ENCODE data around the gene BAK1. TPM values are rescaled to one million over a fixed set of nuclear protein-coding genes. Genes with fewer than 3 reads are reported as not detected.

Gene BAK1
- total and polyA plus RNA-seq, 7 experiments from 2014 or later, result 9.6 to 78.8 (median 21.7) TPM

DNA sequence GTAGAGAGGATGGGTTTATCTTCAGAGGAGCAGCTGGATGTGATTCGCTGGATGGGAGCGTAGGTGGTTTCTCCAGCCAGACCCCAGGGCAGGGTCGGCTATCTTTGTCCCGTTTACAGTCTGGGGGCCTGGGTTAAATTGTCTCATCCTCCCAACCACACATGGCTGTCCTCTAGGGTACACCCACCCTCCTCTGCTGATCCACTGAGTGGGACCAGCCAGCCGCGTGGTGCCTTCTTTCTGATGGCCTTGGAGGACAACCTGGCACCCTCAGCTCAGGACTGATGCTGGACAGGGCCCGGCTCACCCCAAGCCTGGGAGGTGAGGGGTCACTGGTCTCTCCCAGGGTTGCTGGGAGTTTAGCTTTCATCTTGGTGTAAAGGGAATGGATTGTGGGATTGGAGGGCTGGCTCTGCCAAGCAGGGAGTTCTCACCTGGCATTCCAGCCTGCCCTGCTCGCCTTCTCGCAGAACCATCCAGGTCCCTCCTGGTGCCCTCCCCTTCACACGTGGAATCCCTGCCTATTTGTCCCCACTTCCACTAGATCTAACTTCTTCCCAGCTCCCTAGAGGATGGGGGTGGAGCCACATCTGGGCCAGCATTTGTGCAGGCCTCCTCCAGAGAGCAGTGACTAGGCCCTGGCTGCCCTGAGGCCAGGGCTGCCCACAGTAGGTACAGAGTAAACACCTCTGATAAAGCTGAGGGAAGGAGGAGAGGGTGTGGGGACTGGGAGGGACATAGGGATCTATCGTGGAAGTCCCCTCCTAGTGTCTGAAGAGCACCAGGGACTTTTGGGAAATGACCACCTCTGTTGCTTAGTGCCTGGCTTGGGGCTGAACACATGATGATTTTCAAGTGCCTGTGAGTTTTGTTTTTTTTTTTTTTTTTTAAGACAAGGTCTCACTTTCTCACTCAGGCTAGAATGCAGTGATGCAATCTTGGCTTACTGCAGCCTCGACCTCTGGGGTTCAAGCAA, 42.7 kb upstream of the BAK1 start:
- H3K9me3 Mint-ChIP-seq, result no peaks in the 10 kb centered on the region
- Histone ChIP-seq H3K27me3 (ENCODE audit: control insufficient read depth in 2 of 2, insufficient read depth in 2 of 2, low read length in 2 of 2) (no peaks in the 10 kb centered on the region), H3K4me1 (ENCODE audit: control insufficient read depth in 2 of 2, insufficient read depth in 2 of 2, low read length in 2 of 2) (peaks cover 9 to 29% of the 10 kb centered on the region in 2 donors), H3K36me3 (ENCODE audit: control insufficient read depth in 2 of 3, insufficient read depth in 3 of 3, low read length in 3 of 3) (peaks cover 0 to 22% (median 0%) of the 10 kb centered on the region in 3 experiments), H3K4me3 (ENCODE audit: low read length) (peak overlapping the region; percentile 66), H3K9me3 (ENCODE audit: control insufficient read depth in 2 of 3, low read length in 3 of 3) (no peaks in the 10 kb centered on the region), H3K27ac (ENCODE audit: low read depth, low read length) (peak overlapping the region; percentile 97)
- ChIA-PET CTCF (interaction anchor here (1.7 to 2.4 kb wide), 2 partner anchors 10 to 35 kb away, joined by 4 to 7 read pairs; no protein-coding TSS in a partner anchor), POLR2A (interaction anchor here (0.9 to 3.0 kb wide), 6 partner anchors 12 to 74 kb away, joined by 3 to 19 read pairs (median 5); no protein-coding TSS in a partner anchor)
- peak overlapping the region; percentile 88 to 97 (median 90) for H3K4me3 Mint-ChIP-seq
- peak overlapping the region; percentile 81 to 94 (median 87) for H3K27ac Mint-ChIP-seq
- H3K4me1 Mint-ChIP-seq, result peaks cover 29 to 73% (median 62%) of the 10 kb centered on the region in 7 donors
- peaks cover 0 to 2% (median 0%) of the 10 kb centered on the region in 5 donors for H3K27me3 Mint-ChIP-seq
- ATAC-seq (no peak), DNase-seq (no peak)
- H3K36me3 Mint-ChIP-seq, result peaks cover 0 to 7% (median 0%) of the 10 kb centered on the region in 5 donors
- intact Hi-C loops (cut with micrococcal nuclease), result loop anchor here (5.0 to 10.0 kb wide), 4 partner anchors 162 to 612 kb away; partner anchors contain the start of genes HMGA1 (in 1 of the 2), LEMD2 (in 1 of the 2) and PHF1 (in 1 of the 2)

DNA sequence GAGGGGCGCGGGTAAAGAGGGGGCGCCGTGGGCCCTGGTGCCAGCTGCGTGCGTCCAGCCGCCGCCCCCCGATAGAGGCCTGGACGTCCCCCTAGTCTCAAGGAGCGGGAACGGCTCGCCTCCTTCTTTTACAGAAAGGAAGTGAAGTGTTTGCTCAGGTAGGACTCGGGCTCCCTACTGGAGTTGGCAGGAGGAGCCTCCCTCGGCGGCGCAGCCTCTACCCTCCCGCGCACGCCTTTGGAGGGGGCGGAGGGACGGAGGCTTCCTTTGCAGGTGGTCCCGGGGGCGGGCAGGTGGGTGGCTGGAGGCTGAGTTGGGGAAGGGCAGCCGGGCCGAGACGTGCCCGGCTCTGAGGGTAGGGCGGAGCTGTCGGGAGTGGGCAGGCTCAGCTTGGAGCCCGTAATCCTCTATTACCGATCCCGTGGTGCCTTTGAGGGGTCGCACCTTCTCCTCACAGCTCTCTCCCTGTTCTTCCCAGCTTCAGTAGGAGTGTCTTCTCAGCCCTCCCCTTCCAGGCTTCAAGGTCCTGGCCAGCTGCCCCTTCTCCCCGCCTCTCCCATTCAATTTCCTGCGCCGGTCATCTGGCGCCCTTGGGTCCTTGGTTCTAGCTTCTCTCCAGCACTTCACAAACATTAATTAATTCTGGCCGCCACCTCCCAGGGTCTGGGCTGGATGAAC, 41.8 kb upstream of the BAK1 start:
- peaks cover 29 to 73% (median 60%) of the 10 kb centered on the region in 7 donors for H3K4me1 Mint-ChIP-seq
- H3K4me1 ChIP-seq (ENCODE audit: control insufficient read depth in 2 of 2, insufficient read depth in 2 of 2, low read length in 2 of 2), result peaks cover 9 to 34% of the 10 kb centered on the region in 2 donors
- CTCF ChIA-PET, result interaction anchor here (0.8 to 2.4 kb wide), 4 partner anchors 8 to 34 kb away, joined by 4 to 7 read pairs (median 6); no protein-coding TSS in a partner anchor

DNA sequence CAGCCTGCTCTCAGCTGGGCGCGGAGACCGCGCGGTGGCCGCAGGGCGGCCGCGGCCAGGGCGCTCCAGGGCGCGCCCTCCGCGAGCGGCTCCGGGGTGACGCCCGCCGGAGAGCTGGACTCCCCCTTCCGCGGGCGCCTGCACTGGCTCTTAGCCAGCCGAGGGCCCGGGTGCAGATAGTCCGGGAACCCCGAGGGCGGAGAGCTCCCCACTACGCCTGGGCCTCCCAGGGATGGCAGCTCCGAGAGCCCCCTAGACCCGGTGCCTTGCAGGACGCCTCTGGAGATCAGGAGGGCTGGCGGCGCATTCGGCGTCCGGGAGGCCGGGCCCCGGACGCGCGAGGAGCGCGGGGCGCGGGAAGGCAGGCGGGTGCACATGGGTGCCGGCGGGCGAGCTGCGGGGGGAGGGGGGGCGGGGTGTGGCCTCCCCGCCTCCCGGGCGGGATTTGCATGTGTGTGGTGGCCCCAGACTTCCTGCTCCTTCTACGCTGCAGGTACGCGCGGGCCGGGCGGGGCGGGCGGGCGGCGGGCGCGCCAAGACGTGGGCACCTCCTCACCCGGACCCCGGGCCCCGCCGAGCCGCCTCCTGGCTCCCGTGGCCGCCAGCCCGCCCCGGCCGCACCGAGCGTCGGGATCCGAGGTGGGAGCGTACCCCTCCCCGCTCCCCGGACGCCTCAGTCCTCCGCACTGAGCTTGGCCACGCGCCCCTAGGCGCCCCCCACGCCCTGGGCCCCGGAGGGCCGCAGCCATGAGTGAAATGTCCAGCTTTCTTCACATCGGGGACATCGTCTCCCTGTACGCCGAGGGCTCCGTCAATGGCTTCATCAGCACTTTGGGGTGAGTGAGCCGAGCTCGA, 41.0 kb upstream of the BAK1 start, which contains the start of gene ITPR3:
Gene ITPR3 (plus strand): TSS at position 467 of the 855 bp plus-strand sequence. CDS start 281 bp downstream, at position 748.
- no peaks in the 10 kb centered on the region for H3K27me3 ChIP-seq (ENCODE audit: control insufficient read depth in 2 of 2, insufficient read depth in 2 of 2, low read length in 2 of 2)
- H3K27me3 Mint-ChIP-seq, result peaks cover 0 to 2% (median 0%) of the 10 kb centered on the region in 5 donors
- ATAC-seq, result peak; percentile 94
- H3K36me3 Mint-ChIP-seq, result peaks cover 0 to 5% (median 0%) of the 10 kb centered on the region in 5 donors
- intact Hi-C loops (cut with micrococcal nuclease), result loop anchor here (1.0 to 10.0 kb wide), 15 partner anchors 9 to 614 kb away; partner anchors contain the start of genes KIFC1 (in 2 of the 2), HMGA1 (in 1 of the 2), LEMD2 (in 1 of the 2) and PHF1 (in 1 of the 2)
- POLR2A ChIA-PET, result interaction anchor here (0.5 to 3.0 kb wide), 17 partner anchors 12 to 191 kb away, joined by 3 to 19 read pairs (median 4); partner anchors contain the start of gene UQCC2
- H3K4me1 Mint-ChIP-seq, result peaks cover 29 to 74% (median 66%) of the 10 kb centered on the region in 7 donors
- peaks cover 0 to 17% (median 0%) of the 10 kb centered on the region in 3 experiments for H3K36me3 ChIP-seq (ENCODE audit: control insufficient read depth in 2 of 3, insufficient read depth in 3 of 3, low read length in 3 of 3)
- CTCF ChIA-PET, result interaction anchor here (0.5 to 1.7 kb wide), 4 partner anchors 9 to 286 kb away, joined by 3 to 7 read pairs (median 5); no protein-coding TSS in a partner anchor
- no peaks in the 10 kb centered on the region for H3K9me3 Mint-ChIP-seq
- H3K27ac Mint-ChIP-seq, result peak within 1 kb of the TSS; percentile 82 to 96 (median 94)
- H3K27ac ChIP-seq (ENCODE audit: low read depth, low read length), result peak within 1 kb of the TSS; percentile 97
- peak; percentile 63 to 83 (median 80) for DNase-seq
- H3K4me1 ChIP-seq (ENCODE audit: control insufficient read depth in 2 of 2, insufficient read depth in 2 of 2, low read length in 2 of 2), result peaks cover 9 to 35% of the 10 kb centered on the region in 2 donors
- peak within 1 kb of the TSS; percentile 91 to 97 (median 96) for H3K4me3 Mint-ChIP-seq
- no peaks in the 10 kb centered on the region for H3K9me3 ChIP-seq (ENCODE audit: control insufficient read depth in 2 of 3, low read length in 3 of 3)
- peak within 1 kb of the TSS; percentile 80 for H3K4me3 ChIP-seq (ENCODE audit: low read length)

More for the DNA sequence above, 41.8 kb upstream of the BAK1 start:
- POLR2A ChIA-PET, result interaction anchor here (0.9 to 3.0 kb wide), 12 partner anchors 13 to 89 kb away, joined by 3 to 19 read pairs (median 4); partner anchors contain the start of gene UQCC2
- Histone ChIP-seq H3K9me3 (ENCODE audit: control insufficient read depth in 2 of 3, low read length in 3 of 3) (no peaks in the 10 kb centered on the region), H3K4me3 (ENCODE audit: low read length) (peak overlapping the region; percentile 66), H3K27me3 (ENCODE audit: control insufficient read depth in 2 of 2, insufficient read depth in 2 of 2, low read length in 2 of 2) (no peaks in the 10 kb centered on the region), H3K36me3 (ENCODE audit: control insufficient read depth in 2 of 3, insufficient read depth in 3 of 3, low read length in 3 of 3) (peaks cover 0 to 17% (median 0%) of the 10 kb centered on the region in 3 experiments), H3K27ac (ENCODE audit: low read depth, low read length) (peak overlapping the region; percentile 97)
- ATAC-seq (peak; percentile 36), DNase-seq (peak in 5 of 9 donors; percentile 33 to 64 (median 37))
- Mint-ChIP-seq H3K9me3 (no peaks in the 10 kb centered on the region), H3K36me3 (peaks cover 0 to 5% (median 0%) of the 10 kb centered on the region in 5 donors), H3K27me3 (peaks cover 0 to 2% (median 0%) of the 10 kb centered on the region in 5 donors), H3K27ac (peak overlapping the region; percentile 81 to 94 (median 87)), H3K4me3 (peak overlapping the region; percentile 88 to 97 (median 90))
- intact Hi-C loops (cut with micrococcal nuclease), result loop anchor here (1.0 to 10.0 kb wide), 14 partner anchors 8 to 613 kb away; partner anchors contain the start of genes KIFC1 (in 2 of the 2), HMGA1 (in 1 of the 2), LEMD2 (in 1 of the 2) and PHF1 (in 1 of the 2)

DNA sequence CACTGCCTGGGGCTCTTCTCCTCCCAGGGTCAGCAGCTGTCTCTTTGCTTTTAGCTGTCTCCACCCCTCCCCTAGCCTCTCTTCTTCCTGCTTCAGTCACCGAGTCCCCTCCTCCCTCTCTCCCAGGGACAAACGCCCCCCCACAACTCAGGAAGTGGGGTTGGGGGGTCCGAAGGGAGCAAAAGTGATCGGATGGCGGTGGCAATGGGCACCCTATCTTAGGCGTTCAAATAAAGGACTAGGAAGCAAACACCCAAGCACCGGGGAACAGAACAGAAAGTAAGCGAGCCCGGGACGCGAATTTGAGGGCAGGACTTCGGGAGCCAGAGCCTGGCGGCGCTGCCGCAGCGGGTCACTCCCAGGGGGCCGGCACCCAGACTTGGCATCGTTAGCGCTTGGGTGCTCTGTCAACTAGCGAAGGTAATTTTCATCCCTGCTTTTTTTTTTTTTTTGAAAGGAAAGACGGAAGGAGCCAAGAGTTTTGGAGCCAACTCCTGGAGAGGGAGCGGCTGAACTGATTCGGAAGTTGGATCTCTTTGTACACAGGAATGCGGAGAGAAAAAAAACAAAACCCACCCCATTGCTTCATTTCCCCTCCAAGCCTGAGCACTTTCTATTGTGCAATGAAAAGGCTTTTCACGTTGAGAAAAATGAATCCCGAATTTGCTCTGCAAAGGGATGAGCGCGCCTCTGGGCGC, 40.2 kb upstream of the BAK1 start:
- H3K4me3 ChIP-seq (ENCODE audit: low read length), result peak overlapping the region; percentile 80
- ChIA-PET POLR2A (interaction anchor here (0.5 to 3.0 kb wide), 14 partner anchors 13 to 418 kb away, joined by 3 to 19 read pairs (median 4); no protein-coding TSS in a partner anchor), CTCF (interaction anchor here (0.5 to 1.7 kb wide), 3 partner anchors 12 to 286 kb away, joined by 3 to 7 read pairs (median 7); no protein-coding TSS in a partner anchor)
- ATAC-seq (no peak), DNase-seq (peak in 3 of 9 donors; percentile 15 to 38 (median 26))
- H3K27me3 Mint-ChIP-seq, result peaks cover 0 to 4% (median 0%) of the 10 kb centered on the region in 5 donors
- peaks cover 9 to 35% of the 10 kb centered on the region in 2 donors for H3K4me1 ChIP-seq (ENCODE audit: control insufficient read depth in 2 of 2, insufficient read depth in 2 of 2, low read length in 2 of 2)
- H3K27ac Mint-ChIP-seq, result peak overlapping the region; percentile 79 to 96 (median 90)
- H3K9me3 ChIP-seq (ENCODE audit: control insufficient read depth in 2 of 3, low read length in 3 of 3), result no peaks in the 10 kb centered on the region
- H3K4me1 Mint-ChIP-seq, result peaks cover 29 to 67% (median 61%) of the 10 kb centered on the region in 7 donors
- H3K36me3 ChIP-seq (ENCODE audit: control insufficient read depth in 2 of 3, insufficient read depth in 3 of 3, low read length in 3 of 3), result peaks cover 0 to 17% (median 0%) of the 10 kb centered on the region in 3 experiments
- H3K9me3 Mint-ChIP-seq, result no peaks in the 10 kb centered on the region
- intact Hi-C loops (cut with micrococcal nuclease), result loop anchor here (1.0 to 10.0 kb wide), 8 partner anchors 14 to 614 kb away; partner anchors contain the start of genes HMGA1 (in 1 of the 2), LEMD2 (in 1 of the 2) and PHF1 (in 1 of the 2)
- H3K27ac ChIP-seq (ENCODE audit: low read depth, low read length), result peak overlapping the region; percentile 71
- H3K36me3 Mint-ChIP-seq, result peaks cover 0 to 5% (median 0%) of the 10 kb centered on the region in 5 donors
- H3K27me3 ChIP-seq (ENCODE audit: control insufficient read depth in 2 of 2, insufficient read depth in 2 of 2, low read length in 2 of 2), result no peaks in the 10 kb centered on the region
- H3K4me3 Mint-ChIP-seq, result peak overlapping the region; percentile 91 to 97 (median 96)
